ENCODE measurements around the gene MLPH. TPM values are rescaled to one million over a fixed set of nuclear protein-coding genes. Genes with fewer than 3 reads are reported as not detected.
A peak's percentile ranks its signal among the peaks of the same experiment; 100 is the strongest.

Gene MLPH
- total and polyA plus RNA-seq, 3 experiments from 2014 or later, result not detected

- no peaks in the 10 kb centered on the region for H3K9me3 Mint-ChIP-seq
- ChIA-PET POLR2A (no interaction called here), CTCF (no interaction called here)
- no peaks in the 10 kb centered on the region for H3K27me3 ChIP-seq (ENCODE audit: insufficient read depth, low read length, poor library complexity, severe bottlenecking)
- H3K36me3 ChIP-seq (ENCODE audit: insufficient read depth, low read length), result no peaks in the 10 kb centered on the region
- H3K4me3 Mint-ChIP-seq, result no peak overlapping the region
- no peaks in the 10 kb centered on the region for H3K36me3 Mint-ChIP-seq
- H3K27ac ChIP-seq (ENCODE audit: low read depth, low read length), result no peak overlapping the region
- H3K27me3 Mint-ChIP-seq, result peaks cover 0 to 1% of the 10 kb centered on the region in 2 donors
- H3K27ac Mint-ChIP-seq, result no peak overlapping the region
- peaks cover 11 to 16% (median 15%) of the 10 kb centered on the region in 3 donors for H3K4me1 Mint-ChIP-seq
- H3K9me3 ChIP-seq (ENCODE audit: low read length), result no peaks in the 10 kb centered on the region
- no peak overlapping the region for H3K4me3 ChIP-seq (ENCODE audit: low read length)
- H3K4me1 ChIP-seq (ENCODE audit: insufficient read depth, low read length), result peaks cover 13% of the 10 kb centered on the region
- no peak for DNase-seq
These were observed 41.3 kb upstream of the MLPH start for GRCh38 chr2:237445611-237446337.

GRCh38 chr2:237446338-237446665 lies 40.7 kb upstream of the MLPH start:
- Histone ChIP-seq H3K27me3 (ENCODE audit: insufficient read depth, low read length, poor library complexity, severe bottlenecking) (no peaks in the 10 kb centered on the region), H3K9me3 (ENCODE audit: low read length) (no peaks in the 10 kb centered on the region), H3K27ac (ENCODE audit: low read depth, low read length) (no peak overlapping the region), H3K4me3 (ENCODE audit: low read length) (no peak overlapping the region), H3K4me1 (ENCODE audit: insufficient read depth, low read length) (peaks cover 7% of the 10 kb centered on the region), H3K36me3 (ENCODE audit: insufficient read depth, low read length) (no peaks in the 10 kb centered on the region)
- CTCF ChIA-PET, result no interaction called here
- no peak overlapping the region for H3K27ac Mint-ChIP-seq
- no peaks in the 10 kb centered on the region for H3K36me3 Mint-ChIP-seq
- peaks cover 7 to 10% (median 10%) of the 10 kb centered on the region in 3 donors for H3K4me1 Mint-ChIP-seq
- POLR2A ChIA-PET, result no interaction called here
- H3K27me3 Mint-ChIP-seq, result peaks cover 0 to 1% of the 10 kb centered on the region in 2 donors
- H3K9me3 Mint-ChIP-seq, result no peaks in the 10 kb centered on the region
- no peak overlapping the region for H3K4me3 Mint-ChIP-seq
- DNase-seq, result no peak

- POLR2A ChIA-PET, result no interaction called here
- Mint-ChIP-seq H3K4me1 (no peaks in the 10 kb centered on the region), H3K36me3 (no peaks in the 10 kb centered on the region), H3K27ac (peak overlapping the region in 1 of 8 donors; percentile 43), H3K27me3 (peaks cover 0 to 3% of the 10 kb centered on the region in 2 donors), H3K4me3 (no peak overlapping the region), H3K9me3 (no peaks in the 10 kb centered on the region)
- DNase-seq, result no peak
- Histone ChIP-seq H3K4me1 (ENCODE audit: insufficient read depth, low read length) (no peaks in the 10 kb centered on the region), H3K4me3 (ENCODE audit: low read length) (no peak overlapping the region), H3K36me3 (ENCODE audit: insufficient read depth, low read length) (no peaks in the 10 kb centered on the region), H3K27ac (ENCODE audit: low read depth, low read length) (no peak overlapping the region), H3K27me3 (ENCODE audit: insufficient read depth, low read length, poor library complexity, severe bottlenecking) (no peaks in the 10 kb centered on the region), H3K9me3 (ENCODE audit: low read length) (no peaks in the 10 kb centered on the region)
- CTCF ChIA-PET, result interaction anchor here (1.5 kb wide), 1 partner anchor 13 kb away, joined by 5 read pairs; no protein-coding TSS in a partner anchor
These were observed 39.6 kb upstream of the MLPH start for GRCh38 chr2:237447496-237447895.

- POLR2A ChIA-PET, result no interaction called here
- H3K27me3 ChIP-seq (ENCODE audit: insufficient read depth, low read length, poor library complexity, severe bottlenecking), result no peaks in the 10 kb centered on the region
- no peak overlapping the region for H3K27ac ChIP-seq (ENCODE audit: low read depth, low read length)
- Mint-ChIP-seq H3K36me3 (no peaks in the 10 kb centered on the region), H3K4me1 (no peaks in the 10 kb centered on the region), H3K4me3 (no peak overlapping the region), H3K27me3 (peaks cover 0 to 3% of the 10 kb centered on the region in 2 donors), H3K27ac (peak overlapping the region in 1 of 8 donors; percentile 56), H3K9me3 (no peaks in the 10 kb centered on the region)
- no peaks in the 10 kb centered on the region for H3K4me1 ChIP-seq (ENCODE audit: insufficient read depth, low read length)
- DNase-seq, result no peak
- H3K9me3 ChIP-seq (ENCODE audit: low read length), result no peaks in the 10 kb centered on the region
- CTCF ChIA-PET, result interaction anchor here (1.5 kb wide), 1 partner anchor 14 kb away, joined by 5 read pairs; no protein-coding TSS in a partner anchor
- no peaks in the 10 kb centered on the region for H3K36me3 ChIP-seq (ENCODE audit: insufficient read depth, low read length)
- no peak overlapping the region for H3K4me3 ChIP-seq (ENCODE audit: low read length)
These were observed 38.9 kb upstream of the MLPH start for GRCh38 chr2:237448171-237448570.

GRCh38 chr2:237448626-237449025 lies 38.4 kb upstream of the MLPH start:
- Mint-ChIP-seq H3K27me3 (peaks cover 0 to 3% of the 10 kb centered on the region in 2 donors), H3K36me3 (no peaks in the 10 kb centered on the region), H3K9me3 (no peaks in the 10 kb centered on the region), H3K4me3 (no peak overlapping the region), H3K4me1 (no peaks in the 10 kb centered on the region), H3K27ac (peak overlapping the region in 2 of 8 donors; percentile 56 to 60)
- ChIA-PET CTCF (interaction anchor here (1.5 to 4.7 kb wide), 3 partner anchors 14 to 27 kb away, joined by 5 to 22 read pairs (median 6); no protein-coding TSS in a partner anchor), POLR2A (no interaction called here)
- Histone ChIP-seq H3K27me3 (ENCODE audit: insufficient read depth, low read length, poor library complexity, severe bottlenecking) (no peaks in the 10 kb centered on the region), H3K4me1 (ENCODE audit: insufficient read depth, low read length) (no peaks in the 10 kb centered on the region), H3K9me3 (ENCODE audit: low read length) (no peaks in the 10 kb centered on the region), H3K27ac (ENCODE audit: low read depth, low read length) (no peak overlapping the region), H3K4me3 (ENCODE audit: low read length) (no peak overlapping the region), H3K36me3 (ENCODE audit: insufficient read depth, low read length) (no peaks in the 10 kb centered on the region)
- no peak for DNase-seq

- POLR2A ChIA-PET, result no interaction called here
- Histone ChIP-seq H3K27ac (ENCODE audit: low read depth, low read length) (no peak overlapping the region), H3K9me3 (ENCODE audit: low read length) (no peaks in the 10 kb centered on the region), H3K36me3 (ENCODE audit: insufficient read depth, low read length) (no peaks in the 10 kb centered on the region), H3K4me3 (ENCODE audit: low read length) (no peak overlapping the region), H3K4me1 (ENCODE audit: insufficient read depth, low read length) (no peaks in the 10 kb centered on the region), H3K27me3 (ENCODE audit: insufficient read depth, low read length, poor library complexity, severe bottlenecking) (no peaks in the 10 kb centered on the region)
- CTCF ChIA-PET, result interaction anchor here (1.1 to 4.7 kb wide), 3 partner anchors 15 to 28 kb away, joined by 3 to 22 read pairs (median 6); no protein-coding TSS in a partner anchor
- Mint-ChIP-seq H3K27me3 (peaks cover 0 to 2% of the 10 kb centered on the region in 2 donors), H3K36me3 (no peaks in the 10 kb centered on the region), H3K4me3 (no peak overlapping the region), H3K27ac (no peak overlapping the region), H3K9me3 (no peaks in the 10 kb centered on the region), H3K4me1 (no peaks in the 10 kb centered on the region)
- DNase-seq, result no peak
These were observed 37.7 kb upstream of the MLPH start for GRCh38 chr2:237449193-237449881.

- H3K27me3 Mint-ChIP-seq, result peaks cover 0 to 1% of the 10 kb centered on the region in 2 donors
- no peak overlapping the region for H3K4me3 Mint-ChIP-seq
- no peaks in the 10 kb centered on the region for H3K4me1 Mint-ChIP-seq
- H3K36me3 Mint-ChIP-seq, result no peaks in the 10 kb centered on the region
- H3K27me3 ChIP-seq (ENCODE audit: insufficient read depth, low read length, poor library complexity, severe bottlenecking), result no peaks in the 10 kb centered on the region
- H3K27ac Mint-ChIP-seq, result no peak overlapping the region
- no peak for DNase-seq
- no peaks in the 10 kb centered on the region for H3K36me3 ChIP-seq (ENCODE audit: insufficient read depth, low read length)
- H3K4me1 ChIP-seq (ENCODE audit: insufficient read depth, low read length), result no peaks in the 10 kb centered on the region
- H3K9me3 Mint-ChIP-seq, result no peaks in the 10 kb centered on the region
- POLR2A ChIA-PET, result no interaction called here
- CTCF ChIA-PET, result interaction anchor here (1.1 to 4.7 kb wide), 3 partner anchors 16 to 29 kb away, joined by 3 to 22 read pairs (median 6); no protein-coding TSS in a partner anchor
- H3K27ac ChIP-seq (ENCODE audit: low read depth, low read length), result no peak overlapping the region
- H3K4me3 ChIP-seq (ENCODE audit: low read length), result no peak overlapping the region
- no peaks in the 10 kb centered on the region for H3K9me3 ChIP-seq (ENCODE audit: low read length)
These were observed 36.9 kb upstream of the MLPH start for GRCh38 chr2:237450108-237450507.

- Mint-ChIP-seq H3K4me3 (no peak overlapping the region), H3K4me1 (no peaks in the 10 kb centered on the region), H3K27ac (peak overlapping the region in 1 of 8 donors; percentile 20), H3K27me3 (peaks cover 0 to 2% of the 10 kb centered on the region in 2 donors), H3K9me3 (no peaks in the 10 kb centered on the region), H3K36me3 (no peaks in the 10 kb centered on the region)
- no peak overlapping the region for H3K4me3 ChIP-seq (ENCODE audit: low read length)
- DNase-seq, result no peak
- H3K27me3 ChIP-seq (ENCODE audit: insufficient read depth, low read length, poor library complexity, severe bottlenecking), result no peaks in the 10 kb centered on the region
- no peak overlapping the region for H3K27ac ChIP-seq (ENCODE audit: low read depth, low read length)
- H3K36me3 ChIP-seq (ENCODE audit: insufficient read depth, low read length), result no peaks in the 10 kb centered on the region
- no peaks in the 10 kb centered on the region for H3K9me3 ChIP-seq (ENCODE audit: low read length)
- H3K4me1 ChIP-seq (ENCODE audit: insufficient read depth, low read length), result no peaks in the 10 kb centered on the region
- POLR2A ChIA-PET, result no interaction called here
- CTCF ChIA-PET, result interaction anchor here (1.0 to 4.7 kb wide), 3 partner anchors 16 to 29 kb away, joined by 3 to 22 read pairs (median 4); no protein-coding TSS in a partner anchor
These were observed 36.5 kb upstream of the MLPH start for GRCh38 chr2:237450583-237450982.

Measured in CD8-positive, alpha-beta memory T cell (primary cell).